Neuronal stem cell (in vitro differentiated cells): ENCODE results near the gene RAB40C. TPM values are rescaled to one million over a fixed set of nuclear protein-coding genes. Genes with fewer than 3 reads are reported as not detected.

Experiments
- DNase-seq: peaks from one replicate; pipeline ENCODE4 v3.0.0-alpha.2; 2013; ENCODE audit warnings: low spot score
- H2AFZ ChIP-seq: one replicate; pipeline ENCODE4 v1.6.1; 2013; ENCODE audit warnings: mild to moderate bottlenecking, low read length, inconsistent platforms
- H2AK5ac ChIP-seq: 2 replicates; pipeline ENCODE4 v1.6.1; 2013; ENCODE audit warnings: low read depth, mild to moderate bottlenecking, inconsistent platforms, low read length, moderate library complexity, mixed read lengths
- H2BK120ac ChIP-seq: 2 replicates; pipeline ENCODE4 v1.6.1; 2013; ENCODE audit warnings: low read depth, mild to moderate bottlenecking, inconsistent platforms, low read length, moderate library complexity, mixed read lengths
- H2BK12ac ChIP-seq: one replicate; pipeline ENCODE4 v1.6.1; 2013; ENCODE audit warnings: low read length, inconsistent platforms
- H2BK15ac ChIP-seq: 2 replicates; pipeline ENCODE4 v1.6.1; 2013; ENCODE audit warnings: mild to moderate bottlenecking, low read length, inconsistent platforms, mixed read lengths
- H2BK5ac ChIP-seq: one replicate; pipeline ENCODE4 v1.6.1; 2013; ENCODE audit warnings: inconsistent platforms, mild to moderate bottlenecking, low read length, moderate library complexity
- H3K14ac ChIP-seq: one replicate; pipeline ENCODE4 v1.6.1; 2013; ENCODE audit warnings: low read length, inconsistent platforms
- H3K18ac ChIP-seq: 2 replicates; pipeline ENCODE4 v1.6.1; 2013; ENCODE audit warnings: low read length, inconsistent platforms
- H3K23ac ChIP-seq: 2 replicates; pipeline ENCODE4 v1.6.1; 2013; ENCODE audit warnings: low read depth, mild to moderate bottlenecking, mixed read lengths, low read length, inconsistent platforms; ENCODE audit not compliant: poor library complexity
- H3K27ac ChIP-seq: replicated peaks from 3 replicates; pipeline ENCODE4 v1.5.1; 2013; ENCODE audit warnings: low read length, inconsistent platforms
- H3K27me3 ChIP-seq, 3 experiments: 2 replicates each; pipeline ENCODE4 v1.6.1; 2013; ENCODE audit warnings: low read length in 3 of 3, mild to moderate bottlenecking in 2 of 3, inconsistent platforms in 1 of 3, low read depth in 1 of 3, mixed read lengths in 1 of 3, moderate library complexity in 1 of 3; ENCODE audit not compliant: control insufficient read depth in 3 of 3, insufficient read depth in 3 of 3
- H3K36me3 ChIP-seq, 2 donors: replicated peaks in 1 of 2; 2 replicates each; pipeline ENCODE4 v1.6.1; 2013; ENCODE audit warnings: low read length in 2 of 2; ENCODE audit not compliant: control insufficient read depth in 2 of 2, insufficient read depth in 2 of 2
- H3K4ac ChIP-seq: 2 replicates; pipeline ENCODE4 v1.6.1; 2013; ENCODE audit warnings: inconsistent platforms, mild to moderate bottlenecking, low read length, moderate library complexity
- H3K4me1 ChIP-seq, 2 donors: 1 replicate in 1 of 2; 2 replicates in 1 of 2; pipeline ENCODE4 v1.6.1; 2013; ENCODE audit warnings: low read length in 2 of 2, low read depth in 1 of 2; ENCODE audit not compliant: control insufficient read depth in 2 of 2, insufficient read depth in 1 of 2
- H3K4me2 ChIP-seq: one replicate; pipeline ENCODE4 v1.6.1; 2013; ENCODE audit warnings: mild to moderate bottlenecking, low read length, inconsistent platforms; ENCODE audit not compliant: insufficient read depth, poor library complexity, severe bottlenecking
- H3K4me3 ChIP-seq, 2 donors: 2 replicates each; pipeline ENCODE4 v1.5.1; 2013; ENCODE audit warnings: low read length in 2 of 2, mild to moderate bottlenecking in 2 of 2, inconsistent platforms in 1 of 2, moderate library complexity in 1 of 2
- H3K79me1 ChIP-seq: one replicate; pipeline ENCODE4 v1.6.1; 2013; ENCODE audit warnings: low read depth, mild to moderate bottlenecking, inconsistent platforms, low read length, moderate library complexity
- H3K9ac ChIP-seq: one replicate; pipeline ENCODE4 v1.6.1; 2013; ENCODE audit warnings: mild to moderate bottlenecking, low read depth, low read length, inconsistent platforms; ENCODE audit not compliant: poor library complexity
- H3K9me3 ChIP-seq, 2 donors: replicated peaks in 1 of 2; 2 replicates each; pipeline versions ENCODE3 to v1.6.1; 2013; ENCODE audit warnings: low read length in 2 of 2, mild to moderate bottlenecking in 2 of 2, inconsistent platforms in 1 of 2, low read depth in 1 of 2, mixed read lengths in 1 of 2, moderate library complexity in 1 of 2; ENCODE audit not compliant: control insufficient read depth in 2 of 2, insufficient read depth in 1 of 2
- H4K8ac ChIP-seq: one replicate; pipeline ENCODE4 v1.6.1; 2013; ENCODE audit warnings: low read depth, mild to moderate bottlenecking, inconsistent platforms, low read length, moderate library complexity
- H4K91ac ChIP-seq: one replicate; pipeline ENCODE4 v1.6.1; 2013; ENCODE audit warnings: low read length, low read depth, mild to moderate bottlenecking, inconsistent platforms; ENCODE audit not compliant: poor library complexity
- WGBS, 2 donors: extraction: QIAGEN DNeasy Blood & Tissue Kit; methylation state at CpG; one replicate each; pipeline ENCODE4 v1.1.7; 2013; ENCODE audit warnings: missing lambda C conversion rate in 2 of 2, mixed read lengths in 1 of 2; ENCODE audit not compliant: insufficient read length in 2 of 2, insufficient replicate concordance in 1 of 2; ENCODE audit errors: extremely low coverage in 2 of 2; 5-methylcytosine and 5-hydroxymethylcytosine counted together
- small RNA-seq: library from polyadenylated mRNA; stranded (forward); fragments of <200 nt; extraction: miRNeasy Mini kit (QIAGEN cat#:217004); gene quantifications from one replicate; pipeline ENCODE3, GENCODE V24; 2013; ENCODE audit not compliant: insufficient read depth

RAB40C gene

GRCh38 chr16:678209-678857 lies 88.5 kb downstream of the RAB40C start:
- peaks cover 0 to 2% of the 10 kb centered on the region in 2 donors for H3K9me3 ChIP-seq
- H2BK120ac ChIP-seq, result peak overlapping the region; percentile 54
- H3K36me3 ChIP-seq, result peaks cover 22 to 37% of the 10 kb centered on the region in 2 donors
- peaks cover 7 to 24% of the 10 kb centered on the region in 2 donors for H3K4me1 ChIP-seq
- no peak overlapping the region for H2AFZ ChIP-seq
- no peak overlapping the region for H3K27ac ChIP-seq
- H2AK5ac ChIP-seq, result peak overlapping the region; percentile 99
- H3K4me2 ChIP-seq, result no peak overlapping the region
- H3K18ac ChIP-seq, result peak overlapping the region; percentile 90
- H3K9ac ChIP-seq, result peak overlapping the region; percentile 37
- H2BK5ac ChIP-seq, result peak overlapping the region; percentile 91
- H3K4ac ChIP-seq, result no peak overlapping the region
- H2BK15ac ChIP-seq, result peak overlapping the region; percentile 94
- H4K91ac ChIP-seq, result no peak overlapping the region
- no peak overlapping the region for H3K14ac ChIP-seq
- H3K23ac ChIP-seq, result peak overlapping the region; percentile 37
- H3K27me3 ChIP-seq, result peaks cover 0 to 14% (median 0%) of the 10 kb centered on the region in 3 experiments
- no peak overlapping the region for H4K8ac ChIP-seq
- WGBS, 2 donors, result no CpG with 5 or more reads among the region's 21 CpGs
- peaks cover 25% of the 10 kb centered on the region for H3K79me1 ChIP-seq
- H3K4me3 ChIP-seq, result no peak overlapping the region
- no peak for DNase-seq
- peak overlapping the region; percentile 89 for H2BK12ac ChIP-seq

Small RNA genes within 50 kb of the gene (small RNA-seq; reads per million reads assigned to genes)
- gene MIR3176 (34.7 reads per million, percentile 89 among the genes with 10 or more reads in this experiment), gene Z98883.1 (not detected)
